NB4 (cell line): ENCODE results near the gene OCRL.

Experiments used
- DNase-seq: peaks from one replicate; pipeline ENCODE4 v3.0.0; 2010; ENCODE audit warnings: low read depth
- H3K4me3 ChIP-seq: one replicate; pipeline ENCODE4 v1.5.1; 2011; ENCODE audit warnings: mild to moderate bottlenecking, low read depth, low read length, moderate library complexity
- MYC ChIP-seq: IDR thresholded peaks from 2 replicates; pipeline ENCODE4 v1.6.1; 2011; ENCODE audit warnings: low read depth, low read length
- POLR2A ChIP-seq: IDR thresholded peaks from 2 replicates; pipeline ENCODE4 v1.6.1; 2011; ENCODE audit warnings: mild to moderate bottlenecking; ENCODE audit not compliant: insufficient read length; ENCODE audit errors: extremely low read depth
- TF ChIP-seq, protein P1 (sequence below): IDR thresholded peaks from one replicate; pipeline ENCODE4 v1.5.1; 2012; ENCODE audit warnings: low read depth, low read length
- TF ChIP-seq, protein P2 (sequence below): IDR thresholded peaks from 2 replicates; pipeline ENCODE4 v1.6.1; 2011; ENCODE audit warnings: low read depth, low read length

OCRL gene

DNA sequence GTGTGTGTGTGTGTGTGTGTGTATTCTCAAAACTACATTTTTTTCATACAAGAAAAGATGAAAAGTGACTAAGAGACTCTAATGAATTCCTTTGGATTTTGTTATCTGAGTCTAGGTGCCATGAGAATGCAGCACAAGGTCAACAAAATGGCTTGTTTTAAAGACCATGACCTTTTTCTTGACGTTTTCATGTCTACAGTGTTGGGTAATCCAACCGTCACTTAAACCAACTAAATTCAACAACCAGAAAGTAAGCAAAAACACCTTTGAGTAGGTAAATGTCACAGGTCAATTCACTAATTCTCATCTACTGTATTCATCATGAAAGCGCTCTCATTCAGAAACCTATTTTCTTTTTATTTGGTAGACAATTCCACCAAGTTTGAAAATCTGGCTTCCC, 19.9 kb upstream of the OCRL start:
- TF ChIP-seq, protein P1, sequence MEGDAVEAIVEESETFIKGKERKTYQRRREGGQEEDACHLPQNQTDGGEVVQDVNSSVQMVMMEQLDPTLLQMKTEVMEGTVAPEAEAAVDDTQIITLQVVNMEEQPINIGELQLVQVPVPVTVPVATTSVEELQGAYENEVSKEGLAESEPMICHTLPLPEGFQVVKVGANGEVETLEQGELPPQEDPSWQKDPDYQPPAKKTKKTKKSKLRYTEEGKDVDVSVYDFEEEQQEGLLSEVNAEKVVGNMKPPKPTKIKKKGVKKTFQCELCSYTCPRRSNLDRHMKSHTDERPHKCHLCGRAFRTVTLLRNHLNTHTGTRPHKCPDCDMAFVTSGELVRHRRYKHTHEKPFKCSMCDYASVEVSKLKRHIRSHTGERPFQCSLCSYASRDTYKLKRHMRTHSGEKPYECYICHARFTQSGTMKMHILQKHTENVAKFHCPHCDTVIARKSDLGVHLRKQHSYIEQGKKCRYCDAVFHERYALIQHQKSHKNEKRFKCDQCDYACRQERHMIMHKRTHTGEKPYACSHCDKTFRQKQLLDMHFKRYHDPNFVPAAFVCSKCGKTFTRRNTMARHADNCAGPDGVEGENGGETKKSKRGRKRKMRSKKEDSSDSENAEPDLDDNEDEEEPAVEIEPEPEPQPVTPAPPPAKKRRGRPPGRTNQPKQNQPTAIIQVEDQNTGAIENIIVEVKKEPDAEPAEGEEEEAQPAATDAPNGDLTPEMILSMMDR, result no peak
- no peak for TF ChIP-seq POLR2A
- no peak for TF ChIP-seq MYC
- TF ChIP-seq, protein P2, sequence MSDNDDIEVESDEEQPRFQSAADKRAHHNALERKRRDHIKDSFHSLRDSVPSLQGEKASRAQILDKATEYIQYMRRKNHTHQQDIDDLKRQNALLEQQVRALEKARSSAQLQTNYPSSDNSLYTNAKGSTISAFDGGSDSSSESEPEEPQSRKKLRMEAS, result no peak
- no peak for DNase-seq

DNA sequence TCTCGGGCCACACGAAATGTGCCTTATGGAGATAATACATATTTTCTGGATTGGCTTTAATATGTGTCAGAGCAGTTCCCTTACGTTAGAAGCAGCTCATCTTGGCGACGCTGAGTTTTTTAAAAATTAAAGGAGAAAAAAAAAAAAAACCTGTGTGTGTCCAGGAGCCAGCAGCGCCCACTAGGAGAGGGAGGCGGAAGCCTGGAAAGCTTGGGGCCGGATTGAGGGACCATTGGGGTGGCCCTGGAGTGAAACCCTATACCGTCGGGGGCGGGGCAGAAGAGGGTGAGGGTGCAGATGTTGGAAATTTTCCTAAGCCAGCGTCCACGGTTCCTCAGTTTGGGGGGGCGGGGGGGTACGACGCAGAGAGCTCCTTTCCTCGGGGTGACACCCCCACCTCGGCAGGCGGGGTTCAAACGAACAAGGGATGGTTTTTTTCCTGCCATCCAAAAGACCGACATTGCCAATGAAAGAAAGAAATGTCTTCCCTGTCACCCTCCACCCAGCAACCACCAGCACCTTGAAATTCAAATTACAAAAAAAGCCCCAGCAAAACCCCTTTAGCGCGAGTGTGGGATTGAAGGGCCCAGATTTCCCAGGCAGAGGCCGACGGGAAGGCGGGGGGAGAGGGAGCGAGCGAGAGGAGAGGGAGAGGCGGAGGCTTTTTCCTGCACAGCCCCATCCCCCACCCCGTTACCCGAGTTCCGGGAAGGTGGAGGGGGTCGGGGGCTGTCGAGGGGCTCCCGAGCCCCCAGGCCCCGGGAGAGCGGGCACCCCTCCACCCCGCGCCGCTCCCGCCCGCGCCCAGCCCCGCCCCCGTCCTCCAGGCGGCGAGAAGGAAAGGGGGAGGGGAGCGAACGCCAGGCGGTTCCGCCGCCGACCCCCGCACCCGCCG, 17.6 kb upstream of the OCRL start:
- no peak for TF ChIP-seq POLR2A
- TF ChIP-seq, protein P1, result no peak
- DNase-seq, result no peak
- no peak overlapping the region for H3K4me3 ChIP-seq

More for the DNA sequence above, 19.9 kb upstream of the OCRL start:
- no peak overlapping the region for H3K4me3 ChIP-seq

DNA sequence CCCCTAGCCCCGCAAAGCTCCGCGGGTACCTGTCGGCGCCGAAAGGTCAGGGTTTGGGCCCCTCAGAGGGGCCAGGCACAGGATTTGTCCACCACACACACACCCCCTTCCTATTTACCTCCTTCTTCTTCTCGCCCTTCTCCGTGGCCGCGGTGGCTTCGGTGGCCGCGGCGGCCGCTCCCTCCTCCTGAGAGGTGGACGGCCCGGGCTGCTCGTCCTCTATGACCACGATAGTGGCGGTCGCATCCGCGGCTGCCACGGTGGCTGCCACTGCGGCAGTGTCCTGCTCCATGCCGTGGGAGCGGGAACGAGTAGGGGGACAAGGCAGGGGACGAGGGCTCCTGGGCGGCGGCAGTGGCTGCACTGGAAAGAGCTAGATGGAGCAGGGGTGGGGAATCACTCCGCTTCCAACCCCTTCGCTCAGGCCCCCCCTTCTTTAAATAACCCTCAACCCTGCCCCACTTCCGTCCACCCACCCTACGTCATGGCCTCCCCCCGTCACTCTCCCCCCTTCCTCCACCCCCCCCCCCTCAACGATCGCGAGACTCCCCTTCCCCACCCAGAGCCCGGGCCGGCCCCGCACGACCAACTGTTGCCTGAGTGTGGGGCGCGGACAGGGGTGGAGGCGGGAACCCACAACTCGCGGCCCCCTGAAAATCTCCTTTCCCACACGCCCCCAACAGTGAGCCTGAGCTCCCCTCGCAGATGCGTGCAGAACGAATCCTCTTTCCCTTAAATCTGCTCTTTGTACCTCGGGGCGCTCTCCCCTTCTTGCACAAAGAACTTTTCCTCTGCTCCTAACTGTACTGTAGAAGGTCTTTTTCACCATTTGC, 16.8 kb upstream of the OCRL start, which contains the start of gene SMARCA1:
Gene SMARCA1 (minus strand): TSS at position 412 of the 833 bp plus-strand sequence. CDS start 120 bp downstream, at position 292.
- TF ChIP-seq POLR2A (no peak), MYC (no peak)
- TF ChIP-seq, protein P1, result no peak
- TF ChIP-seq, protein P2, result no peak
- DNase-seq, result no peak
- H3K4me3 ChIP-seq, result no peak within 1 kb of the TSS

DNA sequence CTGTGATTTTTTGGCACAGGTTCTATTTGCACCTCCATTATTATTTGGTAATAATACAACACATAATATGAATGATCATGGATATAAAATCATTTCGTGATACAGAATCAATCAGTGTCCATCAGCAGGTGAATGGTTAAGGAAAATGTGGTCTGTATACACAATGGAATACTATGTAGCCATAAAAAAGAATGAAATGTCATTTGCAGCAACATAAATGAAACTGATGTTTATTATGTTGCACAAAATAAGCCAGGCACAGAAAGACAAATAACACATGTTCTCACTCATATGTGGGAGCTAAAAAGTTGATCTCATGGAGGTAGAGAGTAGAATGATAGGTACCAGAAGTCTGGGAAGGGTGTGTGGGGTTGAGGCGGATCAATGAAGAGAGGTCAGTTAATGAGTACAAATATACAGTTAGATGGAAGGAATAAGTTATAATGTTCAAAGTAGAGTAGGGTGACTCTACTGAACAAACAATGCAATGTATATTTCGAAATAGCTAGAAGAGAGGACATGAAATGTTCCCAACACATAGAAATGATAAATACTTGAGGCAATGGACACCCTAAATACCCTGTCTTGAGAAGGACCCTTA, 15.7 kb upstream of the OCRL start:
- no peak for DNase-seq
- TF ChIP-seq, protein P2, result no peak
- TF ChIP-seq, protein P1, result no peak
- no peak for TF ChIP-seq MYC
- no peak for TF ChIP-seq POLR2A
- no peak overlapping the region for H3K4me3 ChIP-seq

DNA sequence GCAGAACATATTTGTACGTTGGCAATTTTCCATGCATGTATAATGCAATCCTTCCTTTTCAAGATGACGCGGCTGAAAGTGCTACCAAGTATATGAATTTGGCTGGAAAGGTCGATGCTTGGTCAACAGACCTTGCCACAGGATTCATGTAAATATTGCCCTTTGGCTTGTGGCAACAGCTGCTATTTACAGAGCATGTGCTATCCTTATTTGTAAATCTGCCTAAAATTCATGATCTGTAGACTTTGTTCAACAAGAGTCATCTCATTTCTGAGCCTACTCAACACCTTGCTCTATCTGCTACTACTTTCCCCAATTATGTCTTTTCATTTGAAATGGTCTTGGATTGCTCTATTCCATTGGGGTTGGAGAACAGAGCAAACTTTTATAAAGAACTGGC, 14.9 kb upstream of the OCRL start:
- DNase-seq, result no peak
- TF ChIP-seq, protein P2, result no peak
- TF ChIP-seq, protein P1, result no peak
- TF ChIP-seq POLR2A, result no peak
- TF ChIP-seq MYC, result no peak
- H3K4me3 ChIP-seq, result no peak overlapping the region
